Gastrocnemius medialis (tissue), 4 donors: ENCODE measurements around the gene CD33.

Experiments used
- POLR2A ChIP-seq, 2 donors: fragments of 450-650 bp; IDR thresholded peaks; one replicate each; pipeline ENCODE4 v1.6.1; 2017; ENCODE audit warnings: antibody characterized with exemption in 2 of 2, mild to moderate bottlenecking in 2 of 2, moderate library complexity in 2 of 2
- TF ChIP-seq, protein P1 (sequence below), 5 experiments: fragments of 450-650 bp in 3 of 5; fragments of 200-600 bp in 2 of 5; sonication (generic) in 2 of 5; IDR thresholded peaks in 4 of 5; conservative IDR thresholded peaks in 1 of 5; 1 replicate in 4 of 5; 2 replicates in 1 of 5; pipeline ENCODE4 v1.5.1; 2016 to 2019; ENCODE audit warnings: antibody characterized with exemption in 5 of 5, mild to moderate bottlenecking in 3 of 5, moderate library complexity in 3 of 5

DNA sequence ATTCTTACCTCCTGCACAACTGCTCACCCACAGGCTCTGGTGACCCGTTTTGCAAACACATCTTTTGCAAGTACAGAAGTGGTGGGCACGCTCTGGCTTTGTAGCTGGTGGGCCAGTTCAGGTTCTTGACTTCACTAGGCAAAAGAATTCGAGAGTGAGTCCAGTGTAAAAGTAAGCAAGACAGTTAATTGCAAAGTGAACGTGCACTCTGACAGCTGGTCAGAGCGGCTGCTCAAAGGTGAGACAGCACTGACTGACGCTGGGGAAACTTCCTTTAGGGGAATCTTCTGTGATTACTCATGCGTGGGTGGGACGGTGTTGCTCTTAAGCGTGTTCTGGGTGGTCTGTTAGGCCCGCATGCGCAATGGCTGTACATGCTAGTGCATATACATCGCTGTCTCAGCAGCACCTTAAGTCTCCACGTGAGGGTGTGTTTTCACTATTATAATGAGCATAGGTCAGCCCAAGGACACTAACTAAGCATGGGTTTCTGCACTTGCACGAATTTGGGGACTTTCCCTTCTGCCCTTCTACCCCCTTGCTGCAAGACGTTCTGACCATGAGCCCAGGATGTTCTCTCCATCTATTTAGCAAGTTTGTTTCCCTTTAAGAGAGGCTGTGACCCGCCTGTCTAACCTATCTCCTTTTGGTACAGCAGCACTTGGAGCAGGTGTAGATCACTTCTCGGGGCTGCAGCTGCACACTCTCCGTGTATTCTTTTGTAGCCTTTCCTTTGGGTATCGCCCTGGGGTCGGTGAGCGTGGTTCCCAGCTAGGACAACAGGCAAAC is 30.2 kb upstream of the CD33 start:
- TF ChIP-seq, protein P1, sequence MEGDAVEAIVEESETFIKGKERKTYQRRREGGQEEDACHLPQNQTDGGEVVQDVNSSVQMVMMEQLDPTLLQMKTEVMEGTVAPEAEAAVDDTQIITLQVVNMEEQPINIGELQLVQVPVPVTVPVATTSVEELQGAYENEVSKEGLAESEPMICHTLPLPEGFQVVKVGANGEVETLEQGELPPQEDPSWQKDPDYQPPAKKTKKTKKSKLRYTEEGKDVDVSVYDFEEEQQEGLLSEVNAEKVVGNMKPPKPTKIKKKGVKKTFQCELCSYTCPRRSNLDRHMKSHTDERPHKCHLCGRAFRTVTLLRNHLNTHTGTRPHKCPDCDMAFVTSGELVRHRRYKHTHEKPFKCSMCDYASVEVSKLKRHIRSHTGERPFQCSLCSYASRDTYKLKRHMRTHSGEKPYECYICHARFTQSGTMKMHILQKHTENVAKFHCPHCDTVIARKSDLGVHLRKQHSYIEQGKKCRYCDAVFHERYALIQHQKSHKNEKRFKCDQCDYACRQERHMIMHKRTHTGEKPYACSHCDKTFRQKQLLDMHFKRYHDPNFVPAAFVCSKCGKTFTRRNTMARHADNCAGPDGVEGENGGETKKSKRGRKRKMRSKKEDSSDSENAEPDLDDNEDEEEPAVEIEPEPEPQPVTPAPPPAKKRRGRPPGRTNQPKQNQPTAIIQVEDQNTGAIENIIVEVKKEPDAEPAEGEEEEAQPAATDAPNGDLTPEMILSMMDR (IDR thresholded peaks at IDR 0.05 in 4 of 5, conservative IDR thresholded peaks at IDR 0.05 in 1 of 5): no peak
- no peak for TF ChIP-seq POLR2A (IDR thresholded peaks at IDR 0.05)
